SH-SY5Y (cell line): ENCODE data around the gene ITGB2.

Experiments
- GATA2 ChIP-seq: IDR thresholded peaks from 2 replicates; pipeline ENCODE4 v1.6.1; 2011; ENCODE audit warnings: mild to moderate bottlenecking, low read depth, low read length
- GATA3 ChIP-seq: IDR thresholded peaks from 2 replicates; pipeline ENCODE4 v1.6.1; 2011; ENCODE audit warnings: low read depth, mild to moderate bottlenecking, low read length, moderate library complexity

ITGB2 gene

DNA sequence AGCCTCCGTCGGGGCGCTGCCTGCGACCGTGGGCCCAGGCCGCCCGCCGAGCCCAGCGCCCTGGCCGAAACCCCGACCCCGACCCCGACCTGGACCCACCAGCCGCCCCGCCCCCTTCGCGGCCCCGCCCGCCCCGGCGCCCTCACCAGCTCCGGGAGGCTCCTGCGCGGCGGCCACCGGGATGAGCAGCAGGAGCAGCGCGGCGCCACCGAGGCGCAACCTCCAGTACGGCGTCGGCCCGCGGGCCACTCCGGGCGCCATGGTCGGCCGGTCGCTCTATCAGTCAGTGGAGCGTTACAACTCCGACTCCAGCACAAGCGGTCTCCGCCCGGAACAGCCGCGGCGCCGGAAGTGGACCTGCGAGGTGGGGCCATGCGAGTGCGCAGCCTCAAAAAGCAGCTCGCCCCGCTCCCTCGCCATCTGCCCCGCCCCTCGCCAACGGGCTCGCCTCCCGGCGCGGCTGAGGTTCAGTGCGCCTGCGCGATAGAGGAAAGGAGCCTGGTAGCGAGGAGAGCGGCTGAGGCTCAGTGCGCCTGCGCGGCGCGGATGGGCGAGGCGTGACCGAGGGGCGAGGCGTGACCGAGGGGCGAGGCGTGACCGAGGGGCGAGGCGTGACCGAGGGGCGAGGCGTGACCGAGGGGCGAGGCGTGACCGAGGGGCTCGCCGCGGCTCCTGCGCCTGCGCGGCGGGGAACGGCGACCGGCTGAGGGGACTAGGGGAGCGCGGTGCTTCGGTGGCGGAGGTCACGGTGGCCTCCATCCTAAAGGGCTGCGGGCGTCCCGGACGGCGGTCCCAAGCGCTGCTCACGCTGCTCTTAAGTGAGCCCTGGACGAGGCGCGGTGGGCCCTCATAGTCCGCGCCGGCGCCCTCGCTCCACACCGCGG is 47.1 kb downstream of the ITGB2 start, which contains the start of gene PTTG1IP:
Gene PTTG1IP (minus strand): TSS at position 335 of the 884 bp plus-strand sequence. CDS start 74 bp downstream, at position 261.
- TF ChIP-seq GATA2 (no peak), GATA3 (no peak)

DNA sequence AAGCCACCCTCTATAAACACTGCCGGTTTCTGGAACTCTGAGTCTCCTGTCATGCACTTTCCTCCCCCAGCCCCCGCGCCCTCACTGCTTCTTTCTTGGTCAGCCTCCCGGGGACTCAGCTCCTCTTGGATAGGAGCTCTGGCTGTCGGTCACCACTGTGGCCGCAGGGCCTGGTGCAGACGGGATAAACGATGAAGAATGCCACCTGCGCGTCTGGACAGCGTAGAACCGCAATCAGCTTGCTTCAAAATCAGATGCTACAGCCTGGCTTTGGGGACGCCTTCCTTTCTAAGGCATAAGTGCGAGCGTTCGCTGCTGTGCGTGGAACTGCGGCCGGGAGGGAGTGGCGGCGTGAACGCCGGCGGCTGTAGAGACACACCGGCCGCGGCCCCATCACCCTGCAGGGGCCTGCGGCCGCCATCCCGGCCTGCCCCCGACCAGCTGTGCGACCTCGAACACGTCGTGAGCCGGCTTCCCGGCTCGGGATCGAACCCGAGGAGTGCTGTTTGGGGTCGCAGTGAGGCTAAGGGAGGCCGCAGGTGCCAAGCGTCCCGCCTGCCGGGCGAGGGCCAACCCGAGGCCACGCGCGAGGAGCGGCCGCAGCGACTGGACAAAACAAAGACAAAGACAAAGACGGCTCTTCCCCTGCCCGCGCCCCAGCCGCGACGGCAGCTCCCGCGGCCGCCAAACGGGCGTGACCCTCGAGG is 47.9 kb downstream of the ITGB2 start:
- TF ChIP-seq GATA2 = no peak
- TF ChIP-seq GATA3 = no peak

DNA sequence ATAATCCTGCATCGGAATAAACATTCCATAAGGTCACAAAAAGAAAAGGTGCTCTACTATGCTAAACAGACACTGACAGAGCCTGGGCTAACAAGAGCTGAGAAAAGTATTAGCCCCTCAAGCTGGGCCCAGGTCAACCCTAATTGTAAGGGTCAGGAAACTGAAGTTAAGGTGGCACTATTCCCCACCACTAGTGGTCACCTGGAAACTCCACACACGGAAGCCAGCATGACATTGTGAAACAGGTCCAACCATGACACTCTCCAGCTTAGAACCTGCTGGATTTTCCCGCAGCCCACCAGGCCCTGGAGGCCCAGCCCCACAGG is 48.4 kb downstream of the ITGB2 start:
- TF ChIP-seq GATA3 (no peak), GATA2 (no peak)

DNA sequence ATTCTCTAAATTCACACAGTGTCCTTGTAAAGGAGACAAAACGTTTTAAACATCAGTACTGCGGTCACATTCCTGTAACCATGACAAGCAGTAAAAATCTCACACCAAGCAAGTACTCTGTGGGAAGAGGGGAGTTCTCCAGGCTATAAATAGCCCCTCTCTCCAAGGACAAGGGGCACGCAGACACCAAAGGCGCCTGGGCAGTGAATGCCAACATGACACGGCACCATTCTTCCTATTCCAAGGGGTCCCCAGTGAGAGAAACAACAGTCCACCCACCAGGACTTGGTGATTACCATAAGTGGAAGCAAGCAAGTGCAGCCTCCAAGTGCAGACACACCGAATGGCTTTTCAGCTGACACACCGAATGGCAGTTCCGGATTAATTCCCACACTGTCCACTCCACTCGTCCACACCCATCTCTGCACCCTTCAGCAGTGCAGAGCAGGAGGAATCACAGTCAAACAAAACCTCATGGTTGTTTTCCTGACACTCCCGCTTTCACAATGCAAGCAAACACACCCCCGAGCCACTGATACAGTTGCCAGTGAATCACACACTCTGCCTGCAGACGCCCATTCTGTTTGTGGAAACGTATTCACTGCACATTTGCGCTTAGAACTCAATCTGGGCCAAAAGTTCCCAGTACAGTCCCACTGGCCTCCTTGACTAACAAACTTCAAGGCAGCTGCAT is 49.0 kb downstream of the ITGB2 start:
- TF ChIP-seq GATA2 = no peak
- TF ChIP-seq GATA3 = no peak

DNA sequence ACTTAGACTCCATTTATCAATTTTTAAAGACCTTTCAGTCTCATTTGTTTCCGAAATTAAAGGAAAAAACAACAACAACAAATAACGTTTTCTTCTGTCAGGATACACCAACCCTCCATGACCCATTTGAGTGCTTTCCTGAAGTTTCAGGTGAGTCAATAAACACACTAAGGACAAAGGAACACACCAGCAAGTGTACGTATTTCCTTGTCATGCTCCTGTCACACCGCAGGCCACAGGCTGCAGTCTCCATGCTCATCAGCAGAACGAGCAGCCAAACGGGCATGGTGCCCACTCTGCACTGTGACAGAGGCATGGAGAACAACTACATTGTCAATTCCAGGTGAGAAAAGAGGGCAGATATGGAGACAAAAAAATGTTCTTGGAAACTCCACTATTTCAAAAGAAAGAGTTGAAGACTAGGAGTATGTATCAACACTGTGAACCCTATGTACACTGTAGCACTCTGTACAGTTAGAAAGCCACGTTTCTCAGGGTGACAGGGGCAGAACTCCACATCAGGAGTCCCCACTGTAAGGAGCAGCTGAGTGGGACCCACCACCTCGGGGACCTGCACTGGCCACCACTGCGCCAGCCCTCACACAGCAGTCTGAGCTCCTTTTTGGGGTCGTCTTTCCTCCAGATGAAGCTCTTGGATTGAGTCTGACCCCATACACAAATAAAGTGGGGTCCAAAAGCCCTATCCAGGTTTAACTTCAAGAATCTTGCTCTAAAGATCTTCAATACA is 49.8 kb downstream of the ITGB2 start:
- TF ChIP-seq GATA2 = no peak
- TF ChIP-seq GATA3 = no peak

DNA sequence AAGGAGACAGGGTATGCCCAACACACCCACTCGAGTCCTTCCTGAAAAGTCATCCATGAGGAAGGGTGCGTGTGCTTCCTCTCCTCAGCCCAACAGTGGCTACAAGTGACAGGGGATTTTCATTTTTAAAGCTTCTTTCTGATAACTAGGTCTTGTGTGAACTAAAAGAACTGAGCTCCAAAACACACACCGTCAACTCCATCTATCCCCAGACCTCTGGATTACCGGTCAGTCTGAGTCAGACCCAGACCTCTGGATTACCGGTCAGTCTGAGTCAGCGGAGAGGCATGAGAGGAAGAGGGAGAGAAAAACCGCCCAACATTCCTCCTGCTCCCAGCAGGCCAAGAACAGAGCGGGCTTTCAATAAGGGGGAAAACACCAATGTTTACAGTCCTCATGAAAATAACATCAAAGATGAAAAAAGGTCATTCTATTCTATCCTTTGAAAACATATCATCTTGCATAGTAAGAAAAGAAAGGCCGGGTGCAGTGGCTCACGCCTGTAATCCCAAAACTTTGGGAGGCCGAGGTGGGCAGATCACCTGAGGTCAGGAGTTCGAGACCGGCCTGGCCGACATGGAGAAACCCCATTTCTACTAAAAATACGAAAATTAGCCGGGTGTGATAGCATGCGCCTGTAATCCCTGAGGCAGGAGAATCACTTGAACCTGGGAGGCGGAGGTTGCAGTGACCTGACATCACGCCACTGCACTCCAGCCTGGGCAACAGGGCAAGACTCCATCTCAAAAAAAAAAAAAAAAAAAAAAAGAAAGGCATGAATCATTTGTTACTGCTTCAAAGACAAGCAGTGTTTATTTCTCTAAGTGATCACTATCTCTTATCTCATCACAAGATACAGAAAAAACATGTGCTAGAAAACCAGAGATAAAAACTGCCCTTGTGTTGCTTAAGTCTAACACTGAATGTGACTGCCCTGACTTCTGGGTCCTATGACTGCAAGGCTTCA is 50.6 kb downstream of the ITGB2 start:
- no peak for TF ChIP-seq GATA2

DNA sequence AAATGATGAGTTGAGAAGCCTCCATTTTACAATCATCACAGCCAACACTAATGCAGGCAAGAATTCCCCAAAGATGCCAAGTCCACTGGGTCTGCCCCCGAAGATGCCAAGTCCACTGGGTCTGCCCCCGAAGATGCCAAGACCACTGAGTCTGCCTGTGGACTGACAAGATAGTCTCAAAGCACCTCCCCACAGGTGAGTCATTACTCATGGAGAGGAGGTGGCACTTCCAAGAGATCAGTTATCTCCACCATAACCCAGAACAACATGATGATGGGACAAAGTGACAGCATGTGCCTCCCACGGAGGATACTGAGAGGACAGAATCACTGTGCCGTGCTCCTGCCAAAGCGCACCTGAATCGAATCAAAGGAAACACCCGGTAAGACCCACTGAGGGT is 52.0 kb downstream of the ITGB2 start:
- TF ChIP-seq GATA2 (no peak), GATA3 (no peak)

DNA sequence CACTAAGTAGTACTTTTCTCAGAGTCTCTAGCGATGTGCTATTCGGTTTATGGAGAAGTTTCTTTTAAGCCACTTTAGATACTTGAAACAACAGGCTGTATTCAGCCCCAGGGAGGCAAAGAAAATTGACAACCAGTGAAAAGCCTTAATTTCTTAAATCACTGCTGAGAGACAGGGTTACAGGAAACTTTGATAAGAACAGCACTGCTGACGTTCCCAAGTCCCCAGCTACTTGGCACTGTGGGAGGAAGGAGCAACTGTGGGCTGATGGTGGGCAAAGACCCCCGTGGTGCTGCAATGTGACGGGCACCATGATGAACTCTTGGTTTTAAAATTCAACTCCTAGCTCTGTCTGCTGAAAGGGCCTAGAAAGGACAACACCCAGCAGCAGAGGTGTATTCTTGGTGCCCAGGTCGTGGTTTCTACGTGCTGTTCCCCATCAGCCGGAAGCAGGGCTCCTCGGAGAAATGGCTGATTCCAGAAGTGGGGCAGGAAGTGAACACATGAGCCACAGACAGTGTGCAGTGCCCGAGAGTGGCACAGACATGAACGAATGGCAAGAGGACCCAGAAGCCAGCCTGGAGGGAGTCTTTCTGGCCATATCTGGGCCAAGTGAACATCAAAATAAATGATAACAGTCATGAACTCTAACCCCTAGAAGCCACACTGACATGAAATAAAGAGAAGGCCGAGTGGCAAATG is 52.5 kb downstream of the ITGB2 start:
- TF ChIP-seq GATA2 (no peak), GATA3 (no peak)

DNA sequence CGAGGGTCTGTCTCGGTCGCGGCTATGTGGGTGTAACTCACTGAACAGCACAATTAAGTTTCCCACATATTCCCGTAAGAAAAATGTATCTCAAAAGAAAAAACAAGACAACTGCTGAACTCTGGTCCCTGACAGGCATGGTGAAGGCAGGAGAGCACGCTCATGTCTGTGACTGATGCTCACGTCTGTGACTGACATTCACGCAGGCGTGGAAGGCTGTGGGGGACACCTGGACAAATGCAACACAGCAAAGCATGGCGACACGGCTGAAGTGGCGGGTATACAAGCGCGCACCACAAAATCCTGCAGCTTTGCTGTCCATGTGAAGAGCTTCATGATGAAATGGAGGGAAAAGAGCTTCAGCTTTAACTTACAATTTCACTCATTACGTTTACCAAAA is 53.2 kb downstream of the ITGB2 start:
- TF ChIP-seq GATA2 = no peak
- no peak for TF ChIP-seq GATA3

DNA sequence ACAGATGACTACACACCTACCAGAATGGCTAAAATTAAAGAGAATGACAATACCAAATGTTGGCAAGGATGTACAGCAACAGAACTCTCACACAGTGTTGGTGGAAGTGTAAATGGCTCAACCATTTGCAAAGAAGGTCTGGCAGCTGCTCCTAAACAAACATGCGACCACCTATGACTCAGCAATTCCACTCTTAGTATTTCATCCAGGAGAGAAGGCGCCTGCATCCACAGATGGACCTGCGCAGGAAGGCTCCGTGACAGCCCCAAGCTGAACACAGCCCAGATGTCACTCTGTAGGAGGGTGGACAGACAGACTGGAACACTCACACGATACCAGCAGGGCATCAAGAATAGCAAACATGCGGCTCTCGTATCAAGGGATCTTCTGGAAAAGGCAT is 53.9 kb downstream of the ITGB2 start:
- no peak for TF ChIP-seq GATA3
- no peak for TF ChIP-seq GATA2

DNA sequence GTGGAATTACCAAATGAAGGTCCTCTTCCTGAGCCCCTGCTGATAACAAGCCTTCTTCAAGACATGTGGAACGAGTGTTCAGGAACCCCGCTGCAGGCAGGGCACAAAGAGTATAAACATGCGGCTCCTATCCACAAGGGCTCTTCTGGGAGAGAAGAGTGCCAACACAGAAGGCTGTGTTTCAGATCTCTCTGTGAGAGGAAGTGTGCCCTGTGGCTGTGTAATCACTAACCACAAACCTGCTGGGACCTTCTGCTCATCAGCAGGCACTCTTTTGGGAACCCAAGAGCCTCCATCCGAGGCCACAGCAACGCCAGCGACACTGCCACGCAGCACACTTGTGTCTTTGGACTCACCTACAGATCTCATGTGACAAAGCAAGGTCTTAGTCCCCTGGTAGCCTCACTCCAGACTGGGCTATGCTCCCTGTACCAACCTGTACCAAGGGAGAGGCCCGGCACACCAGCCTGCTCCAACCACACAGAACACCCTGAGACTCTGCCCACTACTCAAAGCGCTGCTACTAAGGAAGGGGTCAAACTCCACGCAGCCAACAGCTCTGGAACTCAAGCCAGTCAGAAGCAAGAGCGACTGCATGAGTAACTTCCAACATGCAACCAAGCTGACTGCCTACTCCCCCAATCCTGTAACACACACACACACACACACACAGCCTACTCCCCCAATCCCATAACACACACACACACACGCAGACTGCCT is 55.0 kb downstream of the ITGB2 start:
- TF ChIP-seq GATA3 (no peak), GATA2 (no peak)
